Pancreas (tissue), 10 donors: ENCODE measurements around the gene CCM2. TPM values are rescaled to one million over a fixed set of nuclear protein-coding genes. Genes with fewer than 3 reads are reported as not detected.

ENCODE experiments used
- ATAC-seq, 4 donors: fragments of 200-7000 bp; cut with Tn5 transposase; one replicate each; pipeline versions ENCODE4 v1.8.0 to v1.9.1; 2020; ENCODE audit warnings: mild to moderate bottlenecking in 4 of 4, moderate library complexity in 4 of 4
- DNase-seq, 6 donors: peaks; one replicate each; pipeline ENCODE4 v3.0.0-alpha.2; 2020
- FAIRE-seq: peaks from 2 replicates; lab custom pipeline; 2012; peaks lifted over from hg19 to GRCh38; lab: Jason Lieb, UNC
- H3K27ac ChIP-seq, 4 donors: fragments of 200-600 bp; sonication (generic); 1 replicate in 3 of 4; 2 replicates in 1 of 4; pipeline versions ENCODE4 v1.5.0 to v1.8.0; 2020
- H3K27me3 ChIP-seq, 4 donors: fragments of 200-600 bp; one replicate each; pipeline ENCODE4 v1.8.0; 2021
- H3K36me3 ChIP-seq, 3 donors: fragments of 200-600 bp; sonication (generic) in 1 of 3; one replicate each; pipeline versions ENCODE4 v1.5.0 to v1.8.0; 2020 to 2021
- H3K4me1 ChIP-seq, 3 donors: fragments of 200-600 bp; one replicate each; pipeline ENCODE4 v1.8.0; 2021
- H3K4me3 ChIP-seq, 4 donors: fragments of 200-600 bp; sonication (generic) in 2 of 4; one replicate each; pipeline versions ENCODE4 v1.5.0 to v1.8.0; 2020 to 2021
- H3K9me3 ChIP-seq, 4 donors: fragments of 200-600 bp; one replicate each; pipeline ENCODE4 v1.8.0; 2021
- WGBS, 2 donors: extraction: QIAGEN DNeasy Blood & Tissue Kit; methylation state at CpG; one replicate each; pipeline ENCODE4 v1.1.7; 2013; 5-methylcytosine and 5-hydroxymethylcytosine counted together
- intact Hi-C, 3 donors: fragments of 100-400 bp; cut with DNase I; formaldehyde crosslinking; loops; one replicate each; pipeline versions ENCODE4 v1.11.1 to v1.14.2; 2022
- polyA plus RNA-seq, 2 donors: library from polyadenylated mRNA; stranded (reverse); fragments of 200-250 nt; gene quantifications; one replicate each; pipeline ENCODE4 v1.2.3, GENCODE V29; 2013
- total RNA-seq, 6 donors: library from RNA; stranded (reverse); fragmentation: NEBNext Ultra II Directional in 4 of 6; extraction: Animal tissue kit (Norgen Biotek cat#: 25700) in 4 of 6; gene quantifications; one replicate each; pipeline versions ENCODE4 v1.2.1 to v1.2.4, GENCODE V29; 2021 to 2023
- TF ChIP-seq, protein P1 (sequence below), 4 donors: fragments of 200-600 bp; sonication (generic) in 3 of 4; IDR thresholded peaks; one replicate each; pipeline versions ENCODE4 v1.5.0 to v1.8.0; 2021; ENCODE audit warnings: antibody characterized with exemption in 4 of 4
- donor health status: healthy with polysubstance abuse.
- donor health status: DM: no; HTN: no; CAD: no; lungs with moderate emphysema.
- donor health status: DM: no; HTN: no; CAD: no.
- donor health status: control.
- donor health status: control.
- donor health status: Bipolar disorder and iron deficiency.
- donor health status: DM: yes; HTN: yes; CAD: no.
- donor health status: DM: no; HTN: no; CAD: no.
- donor health status: DM: no; HTN: no; CAD: no.
- donor health status: DM: yes; HTN: yes; CAD: no.

The CCM2 gene
- total and polyA plus RNA-seq, 8 donors = 13.4 to 33.7 (median 16.5) TPM

DNA sequence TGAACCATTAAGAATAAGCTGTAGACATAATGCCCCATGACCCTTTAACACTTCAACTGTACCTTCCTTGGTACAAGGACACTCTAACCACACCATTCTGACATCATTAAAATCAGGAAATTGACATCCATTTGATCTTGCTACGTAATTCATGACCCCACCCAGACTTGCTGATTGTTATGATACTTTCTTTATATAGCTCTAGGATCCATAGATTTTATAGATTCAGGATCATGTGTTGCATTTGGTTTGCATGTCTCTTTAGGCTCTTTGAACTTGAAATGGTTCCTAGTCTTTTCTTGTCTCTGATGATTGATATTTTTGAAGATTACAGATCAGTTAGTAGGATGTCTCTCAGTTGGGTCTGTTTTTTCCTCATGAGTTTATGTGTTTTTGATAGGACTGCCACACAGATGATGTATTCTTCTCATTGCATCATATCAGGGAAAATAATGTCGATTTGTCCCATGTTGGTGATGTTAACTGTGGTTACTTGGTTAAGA is 13.5 kb downstream of the CCM2 start:
- FAIRE-seq = no peak
- Histone ChIP-seq H3K4me3 (no peak overlapping the region), H3K27me3 (no peaks in the 10 kb centered on the region), H3K4me1 (no peaks in the 10 kb centered on the region), H3K27ac (no peak overlapping the region), H3K36me3 (no peaks in the 10 kb centered on the region), H3K9me3 (no peaks in the 10 kb centered on the region)
- ATAC-seq = no peak
- intact Hi-C loops = no loop called here
- 85 to 88% methylated on average over 2 of the region's 2 CpGs for WGBS, 2 donors
- no peak for DNase-seq
- TF ChIP-seq, protein P1, sequence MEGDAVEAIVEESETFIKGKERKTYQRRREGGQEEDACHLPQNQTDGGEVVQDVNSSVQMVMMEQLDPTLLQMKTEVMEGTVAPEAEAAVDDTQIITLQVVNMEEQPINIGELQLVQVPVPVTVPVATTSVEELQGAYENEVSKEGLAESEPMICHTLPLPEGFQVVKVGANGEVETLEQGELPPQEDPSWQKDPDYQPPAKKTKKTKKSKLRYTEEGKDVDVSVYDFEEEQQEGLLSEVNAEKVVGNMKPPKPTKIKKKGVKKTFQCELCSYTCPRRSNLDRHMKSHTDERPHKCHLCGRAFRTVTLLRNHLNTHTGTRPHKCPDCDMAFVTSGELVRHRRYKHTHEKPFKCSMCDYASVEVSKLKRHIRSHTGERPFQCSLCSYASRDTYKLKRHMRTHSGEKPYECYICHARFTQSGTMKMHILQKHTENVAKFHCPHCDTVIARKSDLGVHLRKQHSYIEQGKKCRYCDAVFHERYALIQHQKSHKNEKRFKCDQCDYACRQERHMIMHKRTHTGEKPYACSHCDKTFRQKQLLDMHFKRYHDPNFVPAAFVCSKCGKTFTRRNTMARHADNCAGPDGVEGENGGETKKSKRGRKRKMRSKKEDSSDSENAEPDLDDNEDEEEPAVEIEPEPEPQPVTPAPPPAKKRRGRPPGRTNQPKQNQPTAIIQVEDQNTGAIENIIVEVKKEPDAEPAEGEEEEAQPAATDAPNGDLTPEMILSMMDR (IDR thresholded peaks at IDR 0.05) = no peak

DNA sequence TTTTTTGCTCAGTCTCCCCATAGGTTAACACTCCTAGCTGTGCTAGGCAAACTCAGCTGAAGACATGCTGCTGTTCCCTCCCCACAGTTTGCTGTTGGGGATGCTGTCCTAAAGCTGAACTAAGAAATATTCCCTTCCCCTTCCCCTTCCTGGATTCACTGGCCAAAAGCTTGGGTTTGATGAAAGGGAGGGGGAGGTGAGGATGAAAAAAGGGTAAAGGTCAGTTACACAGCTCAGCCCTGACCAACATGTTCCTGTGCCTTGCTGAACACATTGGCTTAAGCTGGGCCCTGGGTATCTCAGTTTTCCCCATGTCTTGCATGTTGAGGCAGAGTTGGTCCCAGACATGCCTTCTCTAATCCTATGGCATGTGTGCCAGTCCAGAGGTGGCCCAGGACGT is 15.3 kb downstream of the CCM2 start:
- ATAC-seq (no peak), DNase-seq (no peak), FAIRE-seq (no peak)
- Histone ChIP-seq H3K4me3 (no peak overlapping the region), H3K27ac (no peak overlapping the region), H3K27me3 (no peaks in the 10 kb centered on the region), H3K4me1 (no peaks in the 10 kb centered on the region), H3K9me3 (no peaks in the 10 kb centered on the region), H3K36me3 (no peaks in the 10 kb centered on the region)
- TF ChIP-seq, protein P1 (IDR thresholded peaks at IDR 0.05) = no peak
- intact Hi-C loops = no loop called here
- WGBS, 2 donors = 89 to 92% methylated on average over 1 of the region's 1 CpG

DNA sequence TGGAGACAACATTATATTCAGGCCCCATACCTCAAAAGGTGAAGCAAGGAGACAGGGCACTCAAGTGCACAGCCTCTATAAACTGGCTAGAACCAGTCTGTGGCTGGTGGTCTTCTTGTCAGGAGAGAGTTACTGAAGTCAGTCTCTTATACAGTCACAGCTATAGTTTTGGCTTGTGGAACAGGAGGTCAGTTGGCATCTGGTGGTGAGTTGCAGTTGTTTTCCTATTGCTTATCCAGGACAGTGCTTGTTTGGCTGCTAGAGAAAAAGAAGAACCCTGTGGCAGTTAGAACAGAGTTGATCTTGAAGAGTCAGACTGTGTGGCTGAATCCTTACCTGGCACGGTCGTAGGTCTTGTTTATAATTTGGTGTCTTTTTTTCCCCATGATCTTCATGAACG is 17.3 kb downstream of the CCM2 start:
- TF ChIP-seq, protein P1 (IDR thresholded peaks at IDR 0.05) = no peak
- FAIRE-seq = no peak
- WGBS, 2 donors = 62 to 65% methylated on average over 3 of the region's 3 CpGs
- H3K4me3 ChIP-seq = no peak overlapping the region
- no peaks in the 10 kb centered on the region for H3K36me3 ChIP-seq
- H3K27ac ChIP-seq = no peak overlapping the region
- H3K27me3 ChIP-seq = no peaks in the 10 kb centered on the region
- no peak for DNase-seq
- no peaks in the 10 kb centered on the region for H3K9me3 ChIP-seq
- no peaks in the 10 kb centered on the region for H3K4me1 ChIP-seq
- intact Hi-C loops = no loop called here
- no peak for ATAC-seq

DNA sequence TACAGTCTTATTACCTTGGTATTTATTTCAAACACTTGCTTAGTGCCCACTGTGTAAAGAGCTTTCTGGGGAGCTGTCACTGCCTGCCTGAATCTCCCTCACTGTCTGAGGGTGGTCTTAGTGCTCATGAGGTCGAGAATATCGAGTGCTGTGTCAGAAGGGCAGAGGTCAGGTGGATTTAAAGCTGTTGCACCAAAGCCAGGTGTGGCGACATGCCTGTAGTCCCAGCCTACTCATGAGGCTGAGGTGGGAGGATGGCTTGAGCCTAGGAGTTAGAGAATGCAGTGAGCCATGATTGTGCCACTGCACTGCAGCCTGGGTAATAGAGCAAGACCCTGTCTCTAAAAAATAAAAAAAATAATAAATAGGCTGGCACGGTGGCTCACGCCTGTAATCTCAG is 20.9 kb downstream of the CCM2 start:
- no peaks in the 10 kb centered on the region for H3K9me3 ChIP-seq
- H3K36me3 ChIP-seq = no peaks in the 10 kb centered on the region
- FAIRE-seq = no peak
- H3K27ac ChIP-seq = no peak overlapping the region
- TF ChIP-seq, protein P1 (IDR thresholded peaks at IDR 0.05) = no peak
- 84 to 87% methylated on average over 5 of the region's 5 CpGs for WGBS, 2 donors
- DNase-seq = no peak
- H3K4me3 ChIP-seq = no peak overlapping the region
- no peak for ATAC-seq
- intact Hi-C loops = no loop called here
- no peaks in the 10 kb centered on the region for H3K27me3 ChIP-seq
- no peaks in the 10 kb centered on the region for H3K4me1 ChIP-seq

DNA sequence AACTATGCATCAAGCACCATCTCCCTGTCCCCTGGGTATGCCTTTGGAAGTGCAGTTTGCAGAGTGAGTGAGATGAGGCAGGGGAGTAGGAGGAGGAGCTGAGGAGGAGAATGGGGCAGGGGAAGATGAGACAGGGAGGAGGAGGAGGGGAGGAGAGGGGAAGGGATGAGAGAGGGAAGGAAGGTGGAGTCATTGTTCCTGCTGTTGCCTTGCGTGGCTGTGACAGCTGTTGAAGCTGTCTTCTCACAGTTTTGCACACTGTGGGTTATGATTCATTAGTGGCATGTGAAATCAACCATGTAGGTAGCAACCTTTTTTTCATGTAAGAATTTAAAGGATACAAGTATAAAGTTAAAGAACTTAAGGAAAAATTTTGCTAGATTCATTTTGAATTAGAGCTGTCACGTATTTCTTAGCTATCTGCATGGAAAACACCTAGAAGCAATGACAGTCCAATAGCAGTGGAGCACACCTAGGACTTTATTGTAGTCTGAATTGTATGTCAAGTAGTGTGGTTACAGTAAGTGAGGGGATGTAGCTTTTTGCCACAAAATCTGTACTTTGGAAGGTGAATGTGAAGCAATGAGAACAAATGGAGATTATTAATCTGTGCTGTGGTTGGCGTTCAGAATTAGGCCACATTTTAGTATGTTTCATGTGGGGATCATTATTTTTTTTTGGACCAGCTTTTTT is 21.7 kb downstream of the CCM2 start:
- H3K36me3 ChIP-seq = no peaks in the 10 kb centered on the region
- no peaks in the 10 kb centered on the region for H3K27me3 ChIP-seq
- intact Hi-C loops = no loop called here
- TF ChIP-seq, protein P1 (IDR thresholded peaks at IDR 0.05) = no peak
- DNase-seq (no peak), FAIRE-seq (no peak), ATAC-seq (no peak)
- WGBS, 2 donors = 90 to 91% methylated on average over 3 of the region's 3 CpGs
- no peaks in the 10 kb centered on the region for H3K4me1 ChIP-seq
- no peak overlapping the region for H3K4me3 ChIP-seq
- no peaks in the 10 kb centered on the region for H3K9me3 ChIP-seq
- no peak overlapping the region for H3K27ac ChIP-seq
